ENCODE results near the gene TCF23.
"Not testable (repeated sequence)": the region's sequence is repeated elsewhere in the genome, so short reads cannot be mapped to it uniquely, and the experiment has no call there.

The TCF23 gene

GRCh38 chr2:27155069-27155520, 6.3 kb downstream of the TCF23 start:
- no peaks in the 10 kb centered on the region for H3K36me3 Mint-ChIP-seq (ENCODE audit: low read depth)
- no peaks in the 10 kb centered on the region for H3K9me3 Mint-ChIP-seq
- H3K27me3 Mint-ChIP-seq (ENCODE audit: low read depth) = peaks cover 6% of the 10 kb centered on the region
- H3K4me1 Mint-ChIP-seq (ENCODE audit: low read depth) = no peaks in the 10 kb centered on the region
- no peak overlapping the region for H3K4me3 Mint-ChIP-seq
- DNase-seq (ENCODE audit: low spot score) = no peak
- no peak overlapping the region for H3K27ac Mint-ChIP-seq

GRCh38 chr2:27158468-27158867, 9.7 kb downstream of the TCF23 start:
- DNase-seq (ENCODE audit: low spot score) = no peak
- no peaks in the 10 kb centered on the region for H3K36me3 Mint-ChIP-seq (ENCODE audit: low read depth)
- no peak overlapping the region for H3K27ac Mint-ChIP-seq
- no peaks in the 10 kb centered on the region for H3K4me1 Mint-ChIP-seq (ENCODE audit: low read depth)
- no peak overlapping the region for H3K4me3 Mint-ChIP-seq
- peaks cover 6% of the 10 kb centered on the region for H3K27me3 Mint-ChIP-seq (ENCODE audit: low read depth)
- H3K9me3 Mint-ChIP-seq = no peaks in the 10 kb centered on the region

DNA sequence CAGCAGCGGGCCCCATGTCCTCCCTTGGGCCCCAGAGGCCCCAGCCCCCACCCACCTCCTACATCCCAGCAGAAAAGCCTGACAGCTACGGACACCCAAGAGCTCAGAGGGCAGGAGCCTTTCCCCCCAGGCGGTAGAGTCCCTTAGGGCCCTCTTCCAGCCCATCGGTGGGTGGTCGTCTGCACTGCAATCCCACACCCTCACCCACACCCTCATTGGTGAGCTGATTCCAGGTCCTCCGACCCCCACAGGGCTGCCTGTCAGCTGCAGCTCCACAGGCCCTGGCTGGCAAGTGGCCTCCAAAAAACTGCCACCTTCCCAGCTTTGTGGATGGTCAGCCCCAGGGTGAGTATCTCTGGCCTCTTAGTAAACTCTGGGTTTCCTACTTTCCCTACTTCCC, 10.5 kb downstream of the TCF23 start:
- H3K36me3 Mint-ChIP-seq (ENCODE audit: low read depth) = no peaks in the 10 kb centered on the region
- H3K4me1 Mint-ChIP-seq (ENCODE audit: low read depth) = no peaks in the 10 kb centered on the region
- H3K4me3 Mint-ChIP-seq = no peak overlapping the region
- no peak for DNase-seq (ENCODE audit: low spot score)
- no peaks in the 10 kb centered on the region for H3K9me3 Mint-ChIP-seq
- peaks cover 6% of the 10 kb centered on the region for H3K27me3 Mint-ChIP-seq (ENCODE audit: low read depth)
- no peak overlapping the region for H3K27ac Mint-ChIP-seq

DNA sequence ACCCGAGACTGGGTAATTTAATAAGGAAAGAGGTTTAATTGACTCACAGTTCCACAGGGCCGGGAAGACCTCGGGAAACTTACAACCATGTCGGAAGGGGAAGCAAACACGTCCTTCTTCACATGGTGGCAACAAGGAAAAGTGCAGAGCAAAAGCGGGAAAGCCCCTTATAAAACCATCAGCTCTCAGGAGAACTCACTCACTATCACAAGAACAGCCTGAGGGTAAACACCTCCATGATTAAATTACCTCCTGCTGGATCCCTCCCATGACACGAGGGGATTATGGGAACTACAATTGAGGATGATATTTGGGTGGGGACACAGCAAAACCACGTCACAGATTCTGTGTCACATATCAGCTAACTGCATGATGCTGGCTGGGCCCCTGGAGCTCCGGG, 11.4 kb downstream of the TCF23 start:
- peaks cover 6% of the 10 kb centered on the region for H3K27me3 Mint-ChIP-seq (ENCODE audit: low read depth)
- H3K9me3 Mint-ChIP-seq = no peaks in the 10 kb centered on the region
- no peak overlapping the region for H3K4me3 Mint-ChIP-seq
- no peak for DNase-seq (ENCODE audit: low spot score)
- peaks cover 5% of the 10 kb centered on the region for H3K4me1 Mint-ChIP-seq (ENCODE audit: low read depth)
- H3K36me3 Mint-ChIP-seq (ENCODE audit: low read depth) = no peaks in the 10 kb centered on the region
- H3K27ac Mint-ChIP-seq = no peak overlapping the region

DNA sequence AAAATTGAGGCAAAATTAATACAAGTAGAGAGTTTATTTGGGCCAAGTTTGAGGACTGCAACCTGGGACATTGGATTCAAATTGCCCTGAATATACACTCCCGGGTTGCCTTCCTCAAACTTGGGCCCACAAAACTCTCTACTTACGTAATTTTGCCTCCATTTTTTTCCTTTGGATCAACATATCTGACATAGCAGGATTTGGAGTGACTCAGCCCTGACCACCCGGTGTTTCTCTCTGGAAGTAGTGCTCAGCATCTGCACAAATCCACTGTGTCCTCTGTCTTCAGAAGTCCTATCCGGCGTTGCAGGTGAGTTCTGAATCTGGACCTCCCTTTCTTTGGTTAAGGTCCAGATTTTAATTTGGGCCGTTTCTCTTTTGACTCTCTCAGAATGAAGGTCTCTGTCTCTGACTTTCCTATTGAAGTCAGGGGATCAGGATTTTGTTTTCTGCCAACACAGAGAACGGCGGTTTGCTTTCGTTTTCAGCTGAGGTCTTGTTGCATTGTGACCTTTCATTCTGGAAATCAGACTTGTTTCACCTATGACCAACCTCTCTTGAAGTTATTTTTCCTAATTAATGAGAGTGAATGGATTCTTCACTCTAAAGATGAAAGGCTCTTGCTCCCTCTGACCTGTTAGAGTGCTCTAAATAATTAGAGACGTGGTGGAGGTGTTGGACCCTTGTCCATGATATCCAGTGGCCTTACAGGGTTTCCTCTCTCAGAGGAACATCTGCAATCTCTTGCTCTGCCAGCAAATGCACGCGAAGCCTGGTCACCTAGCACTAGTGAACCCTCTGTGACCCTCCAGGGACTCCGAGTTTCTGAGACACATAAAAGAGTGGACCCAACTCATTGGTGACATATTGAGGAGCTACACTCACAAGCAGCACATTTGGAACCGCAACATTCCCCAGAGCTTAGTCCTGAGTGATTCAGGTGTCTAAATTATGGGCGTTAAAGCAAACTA, 13.6 kb downstream of the TCF23 start:
- no peaks in the 10 kb centered on the region for H3K36me3 Mint-ChIP-seq (ENCODE audit: low read depth)
- peaks cover 4% of the 10 kb centered on the region for H3K27me3 Mint-ChIP-seq (ENCODE audit: low read depth)
- no peak overlapping the region for H3K27ac Mint-ChIP-seq
- no peaks in the 10 kb centered on the region for H3K9me3 Mint-ChIP-seq
- H3K4me1 Mint-ChIP-seq (ENCODE audit: low read depth) = peaks cover 5% of the 10 kb centered on the region
- no peak for DNase-seq (ENCODE audit: low spot score)
- H3K4me3 Mint-ChIP-seq = no peak overlapping the region

- Mint-ChIP-seq H3K4me3 (no peak overlapping the region), H3K27ac (no peak overlapping the region)
Measured at GRCh38 chr2:27164960-27165763, 16.4 kb downstream of the TCF23 start.

DNA sequence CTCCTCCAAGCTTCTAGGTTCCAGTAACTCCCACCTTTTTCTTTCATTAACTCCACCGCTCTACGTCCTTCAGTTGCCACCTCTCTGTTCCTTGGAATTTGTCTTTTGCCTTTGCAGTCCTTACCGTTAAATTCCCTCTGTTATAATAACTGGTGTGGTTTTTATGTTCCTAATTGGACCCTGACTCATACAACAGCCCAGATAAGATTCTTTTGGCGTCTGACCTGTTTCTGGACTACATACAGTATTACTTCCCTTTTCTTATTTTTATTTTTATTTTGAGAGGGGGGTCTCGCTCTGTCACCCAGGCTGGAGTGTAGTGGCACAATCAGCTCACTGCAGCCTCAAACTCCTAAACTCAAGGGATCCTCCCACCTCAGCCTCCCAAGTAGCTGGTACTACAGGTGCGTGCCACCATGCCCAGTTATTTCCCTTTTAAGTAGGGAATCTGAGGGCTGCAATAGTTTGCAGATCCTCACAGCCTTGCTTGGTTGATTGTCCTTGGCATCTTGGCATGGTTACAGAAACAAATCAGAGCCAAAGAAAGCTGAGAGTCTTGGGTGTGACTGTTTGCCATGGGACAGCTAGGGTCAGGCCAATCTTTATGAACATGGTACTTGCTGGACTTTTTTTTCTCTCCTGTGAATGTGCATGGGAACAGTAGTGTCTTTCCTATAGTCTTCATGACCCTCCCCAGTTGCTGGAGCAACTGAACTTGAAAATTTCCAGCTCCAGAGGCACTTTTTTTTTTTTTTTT, 22.0 kb downstream of the TCF23 start:
- no peak overlapping the region for H3K27ac Mint-ChIP-seq
- H3K4me3 Mint-ChIP-seq = no peak overlapping the region

More at GRCh38 chr2:27164960-27165763, 16.4 kb downstream of the TCF23 start:
- DNase-seq (ENCODE audit: low spot score) = no peak
- H3K36me3 Mint-ChIP-seq (ENCODE audit: low read depth) = no peaks in the 10 kb centered on the region
- H3K27me3 Mint-ChIP-seq (ENCODE audit: low read depth) = peaks cover 2% of the 10 kb centered on the region
- no peaks in the 10 kb centered on the region for H3K9me3 Mint-ChIP-seq
- peaks cover 7% of the 10 kb centered on the region for H3K4me1 Mint-ChIP-seq (ENCODE audit: low read depth)

DNA sequence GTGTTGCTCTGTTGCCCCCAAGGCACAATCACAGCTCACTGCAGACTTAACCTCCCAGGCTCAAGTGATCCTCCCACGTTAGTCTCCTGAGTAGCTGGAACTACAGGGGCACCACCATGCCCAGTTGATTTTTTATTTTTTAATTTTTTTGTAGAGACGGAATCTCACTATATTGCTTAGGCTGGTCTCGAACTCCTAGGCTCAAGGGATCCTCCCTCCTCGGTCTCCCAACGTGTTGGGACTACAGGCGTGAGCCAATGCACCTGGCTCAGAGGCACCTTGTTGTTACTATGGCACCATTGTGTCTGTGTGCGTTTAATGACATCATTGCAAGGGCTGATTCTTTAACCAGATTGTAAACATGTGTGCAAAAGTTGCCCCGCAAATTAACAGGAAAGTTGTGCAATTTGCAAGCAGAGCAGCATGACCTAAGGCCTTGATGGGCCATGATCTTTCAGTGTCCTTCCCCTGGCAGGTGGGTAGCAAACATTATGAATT, 22.6 kb downstream of the TCF23 start:
- no peak for DNase-seq (ENCODE audit: low spot score)
- Mint-ChIP-seq H3K27me3 (ENCODE audit: low read depth) (peaks cover 23% of the 10 kb centered on the region), H3K27ac (no peak overlapping the region), H3K4me1 (ENCODE audit: low read depth) (peaks cover 4% of the 10 kb centered on the region), H3K4me3 (no peak overlapping the region), H3K36me3 (ENCODE audit: low read depth) (no peaks in the 10 kb centered on the region), H3K9me3 (no peaks in the 10 kb centered on the region)

More for the DNA sequence above, 22.0 kb downstream of the TCF23 start:
- no peak for DNase-seq (ENCODE audit: low spot score)
- Mint-ChIP-seq H3K36me3 (ENCODE audit: low read depth) (no peaks in the 10 kb centered on the region), H3K4me1 (ENCODE audit: low read depth) (peaks cover 4% of the 10 kb centered on the region), H3K27me3 (ENCODE audit: low read depth) (peaks cover 20% of the 10 kb centered on the region), H3K9me3 (no peaks in the 10 kb centered on the region)

GRCh38 chr2:27174638-27175037, 25.8 kb downstream of the TCF23 start:
- Mint-ChIP-seq H3K4me1 (ENCODE audit: low read depth) (peaks cover 4% of the 10 kb centered on the region), H3K9me3 (no peaks in the 10 kb centered on the region), H3K36me3 (ENCODE audit: low read depth) (no peaks in the 10 kb centered on the region), H3K27me3 (ENCODE audit: low read depth) (peaks cover 40% of the 10 kb centered on the region), H3K27ac (no peak overlapping the region), H3K4me3 (no peak overlapping the region)
- no peak for DNase-seq (ENCODE audit: low spot score)

DNA sequence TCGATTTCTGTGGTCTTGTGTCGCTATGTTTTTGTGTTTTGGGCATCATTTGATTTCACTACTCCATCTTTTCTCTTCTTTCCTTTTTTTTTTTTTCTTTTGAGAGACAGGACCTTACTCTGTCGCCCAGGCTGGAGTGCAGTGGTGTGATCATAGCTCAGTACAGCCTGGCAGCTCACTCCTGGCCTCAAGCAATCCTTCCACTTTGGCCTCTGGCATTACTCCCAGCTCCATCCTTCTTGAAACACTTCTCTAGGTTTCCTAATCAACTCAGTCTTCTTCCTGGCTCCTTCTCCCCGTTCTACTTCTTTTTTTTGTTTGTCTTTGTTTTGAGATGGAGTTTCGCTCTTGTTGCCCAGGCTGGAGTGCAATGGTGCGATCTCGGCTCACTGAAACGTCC, 26.5 kb downstream of the TCF23 start:
- Mint-ChIP-seq H3K36me3 (ENCODE audit: low read depth) (no peaks in the 10 kb centered on the region), H3K9me3 (no peaks in the 10 kb centered on the region), H3K4me3 (no peak overlapping the region), H3K4me1 (ENCODE audit: low read depth) (peaks cover 1% of the 10 kb centered on the region), H3K27ac (no peak overlapping the region), H3K27me3 (ENCODE audit: low read depth) (peaks cover 42% of the 10 kb centered on the region)
- no peak for DNase-seq (ENCODE audit: low spot score)

DNA sequence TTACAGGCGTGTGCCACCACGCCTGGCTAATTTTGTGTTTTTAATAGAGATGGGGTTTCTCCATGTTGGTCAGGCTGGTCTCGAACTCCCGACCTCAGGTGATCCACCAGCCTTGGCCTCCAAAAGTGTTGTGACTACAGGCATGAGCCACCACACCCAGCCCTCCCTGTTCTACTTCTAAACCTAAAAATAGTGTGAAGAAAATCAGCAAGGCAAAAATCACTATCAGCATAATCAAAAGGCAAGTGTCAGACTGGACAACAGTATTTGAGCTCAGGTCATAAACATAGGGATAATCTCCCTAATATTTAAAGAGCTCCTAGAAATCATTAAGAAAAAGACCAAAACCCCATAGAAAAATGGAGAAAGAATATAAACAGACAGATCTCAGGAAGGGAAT, 27.0 kb downstream of the TCF23 start:
- H3K4me3 Mint-ChIP-seq; H3K27ac Mint-ChIP-seq; H3K4me1 Mint-ChIP-seq (ENCODE audit: low read depth); H3K9me3 Mint-ChIP-seq; H3K36me3 Mint-ChIP-seq (ENCODE audit: low read depth); DNase-seq (ENCODE audit: low spot score): not testable (repeated sequence)
- H3K27me3 Mint-ChIP-seq (ENCODE audit: low read depth) = peaks cover 41% of the 10 kb centered on the region

DNA sequence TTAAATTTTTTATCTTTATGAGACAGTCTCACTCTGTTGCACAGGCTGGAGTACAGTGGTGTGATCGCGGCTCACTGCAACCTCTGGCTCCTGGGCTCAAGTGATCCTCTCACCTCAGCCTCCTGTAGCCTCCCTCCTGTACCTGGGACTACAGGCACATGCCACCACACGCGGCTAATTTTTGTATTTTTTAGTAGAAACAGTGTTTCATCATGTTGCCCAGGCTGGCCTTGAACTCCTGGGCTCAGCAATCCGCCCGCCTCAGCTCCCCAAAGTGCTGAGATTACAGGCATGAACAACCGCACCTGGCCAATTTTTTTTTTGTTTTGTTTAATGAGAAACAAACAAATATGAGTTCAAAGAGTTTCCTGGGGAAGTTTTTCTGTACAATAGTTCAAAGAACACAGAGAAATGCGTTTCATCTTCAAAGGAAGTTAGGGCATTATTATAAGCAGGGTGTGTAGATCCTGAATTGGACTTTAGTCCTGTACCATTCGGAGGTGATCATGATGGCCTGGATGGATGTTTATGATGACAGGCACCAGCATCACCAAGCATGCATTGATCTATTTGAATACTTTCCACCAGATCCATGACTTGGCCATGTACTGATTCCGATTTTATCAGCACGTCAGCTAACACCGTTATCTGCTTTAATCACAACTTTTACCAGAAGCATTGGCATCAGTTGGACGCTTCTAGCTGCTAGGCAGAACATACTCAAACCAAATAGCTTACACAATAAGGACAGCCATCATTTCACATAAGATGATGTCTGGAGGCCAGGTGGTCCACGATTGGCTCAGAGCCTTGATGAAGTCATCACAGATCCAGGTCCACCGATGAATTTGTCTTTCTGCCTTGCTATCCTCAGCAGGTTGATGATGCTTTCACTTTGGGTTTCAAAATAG, 28.9 kb downstream of the TCF23 start:
- DNase-seq (ENCODE audit: low spot score) = no peak
- Mint-ChIP-seq H3K9me3 (no peaks in the 10 kb centered on the region), H3K4me1 (ENCODE audit: low read depth) (no peaks in the 10 kb centered on the region), H3K27ac (no peak overlapping the region), H3K27me3 (ENCODE audit: low read depth) (peaks cover 40% of the 10 kb centered on the region), H3K36me3 (ENCODE audit: low read depth) (no peaks in the 10 kb centered on the region), H3K4me3 (no peak overlapping the region)

DNA sequence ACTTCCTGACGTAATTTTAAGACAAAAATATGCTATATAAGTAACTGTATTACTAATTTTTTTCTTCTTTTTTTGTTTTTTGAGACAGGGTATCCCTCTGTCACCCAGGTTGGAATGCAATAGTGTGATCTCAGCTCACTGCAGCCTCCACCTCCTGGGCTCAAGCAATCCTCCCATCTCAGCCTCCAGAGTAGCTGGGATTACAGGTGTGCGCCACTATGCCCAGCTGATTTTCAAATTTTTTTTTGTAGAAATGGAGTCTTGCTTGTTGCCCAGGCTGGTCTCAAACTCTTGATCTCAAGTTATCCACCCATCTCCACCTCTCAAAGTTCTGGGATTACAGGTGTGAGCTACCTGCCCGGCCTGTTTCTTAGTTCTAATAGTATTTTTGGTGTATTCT, 29.7 kb downstream of the TCF23 start:
- Mint-ChIP-seq H3K27ac (no peak overlapping the region), H3K4me1 (ENCODE audit: low read depth) (no peaks in the 10 kb centered on the region), H3K27me3 (ENCODE audit: low read depth) (peaks cover 40% of the 10 kb centered on the region), H3K9me3 (no peaks in the 10 kb centered on the region), H3K36me3 (ENCODE audit: low read depth) (no peaks in the 10 kb centered on the region), H3K4me3 (no peak overlapping the region)
- DNase-seq (ENCODE audit: low spot score) = no peak
